IMR-90 (cell line): ENCODE results near the gene KLF7. TPM values are rescaled to one million over a fixed set of nuclear protein-coding genes. Genes with fewer than 3 reads are reported as not detected.

Source experiments
- ATAC-seq: fragments of 200-7000 bp; cut with Tn5 transposase; 2 replicates; pipeline ENCODE4 v1.9.1; 2020; ENCODE audit warnings: low read depth, mild to moderate bottlenecking, moderate library complexity
- BruUV-seq: library from RNA; stranded (reverse); fragments of 400-500 nt; replicated peaks from 2 replicates; lab custom pipeline; 2021; lab: Mats Ljungman, UMichigan
- CTCF ChIA-PET: fragments of 300-600 bp; formaldehyde crosslinking; extraction: SDS; loops from one replicate; lab custom pipeline; 2021; ENCODE audit warnings: antibody characterized with exemption; lab: Yijun Ruan, JAX
- POLR2A ChIA-PET: fragments of 300-600 bp; sonication (Branson Sonifier 250); formaldehyde crosslinking; loops from one replicate; lab custom pipeline; 2022; ENCODE audit warnings: antibody characterized with exemption; ENCODE audit not compliant: unreplicated experiment; lab: Charles Lee
- DNase-seq: peaks from one replicate; pipeline ENCODE4 v3.0.0; 2013
- H2AFZ ChIP-seq: replicated peaks from 2 replicates; pipeline ENCODE3; 2013; ENCODE audit warnings: low read length, mild to moderate bottlenecking; ENCODE audit not compliant: poor library complexity
- H2AK5ac ChIP-seq: 2 replicates; pipeline ENCODE4 v1.6.1; 2013; ENCODE audit warnings: low read depth, low read length, inconsistent platforms
- H2AK9ac ChIP-seq: replicated peaks from 2 replicates; pipeline ENCODE3; 2013; ENCODE audit warnings: mild to moderate bottlenecking, low read depth, low read length, moderate library complexity; ENCODE audit not compliant: poor library complexity
- H2BK120ac ChIP-seq: 2 replicates; pipeline ENCODE4 v1.6.1; 2013; ENCODE audit warnings: low read depth, low read length, inconsistent platforms
- H2BK15ac ChIP-seq: 3 replicates; pipeline ENCODE4 v1.6.1; 2013; ENCODE audit warnings: low read depth, low read length, inconsistent platforms
- H2BK20ac ChIP-seq: 2 replicates; pipeline ENCODE4 v1.6.1; 2013; ENCODE audit warnings: low read depth, mild to moderate bottlenecking, inconsistent platforms, low read length, moderate library complexity
- H2BK5ac ChIP-seq: 2 replicates; pipeline ENCODE4 v1.6.1; 2013; ENCODE audit warnings: mild to moderate bottlenecking, low read depth, low read length, inconsistent platforms; ENCODE audit not compliant: poor library complexity, severe bottlenecking
- H3K14ac ChIP-seq: replicated peaks from 2 replicates; pipeline ENCODE4 v1.6.1; 2013; ENCODE audit warnings: low read depth, low read length, inconsistent platforms
- H3K18ac ChIP-seq: 2 replicates; pipeline ENCODE4 v1.6.1; 2013; ENCODE audit warnings: low read depth, low read length, control low read depth
- H3K23ac ChIP-seq: 2 replicates; pipeline ENCODE4 v1.6.1; 2013; ENCODE audit warnings: low read depth, low read length, inconsistent platforms
- H3K27ac ChIP-seq: 2 replicates; pipeline ENCODE4 v1.5.1; 2013; ENCODE audit warnings: mild to moderate bottlenecking, control low read depth, low read length; ENCODE audit not compliant: insufficient read depth
- H3K27me3 ChIP-seq: 2 replicates; pipeline ENCODE4 v1.6.1; 2013; ENCODE audit warnings: low read length; ENCODE audit not compliant: control insufficient read depth, insufficient read depth
- H3K36me3 ChIP-seq: 2 replicates; pipeline ENCODE4 v1.6.1; 2013; ENCODE audit warnings: low read length, mixed read lengths; ENCODE audit not compliant: control insufficient read depth, insufficient read depth
- H3K4ac ChIP-seq: 2 replicates; pipeline ENCODE4 v1.6.1; 2013; ENCODE audit warnings: low read depth, low read length, inconsistent platforms
- H3K4me1 ChIP-seq: 2 replicates; pipeline ENCODE4 v1.6.1; 2013; ENCODE audit warnings: low read length, mixed read lengths; ENCODE audit not compliant: control insufficient read depth, insufficient read depth
- H3K4me2 ChIP-seq: 2 replicates; pipeline ENCODE4 v1.6.1; 2013; ENCODE audit warnings: low read depth, mild to moderate bottlenecking, control low read depth, low read length, moderate library complexity
- H3K4me3 ChIP-seq: 2 replicates; pipeline ENCODE4 v1.5.1; 2013; ENCODE audit warnings: low read depth, mild to moderate bottlenecking, control low read depth, low read length, moderate library complexity; ENCODE audit not compliant: insufficient read depth
- H3K56ac ChIP-seq: 2 replicates; pipeline ENCODE4 v1.6.1; 2013; ENCODE audit warnings: low read length, inconsistent platforms; ENCODE audit not compliant: insufficient read depth; ENCODE audit errors: extremely low read depth
- H3K79me1 ChIP-seq, 2 experiments: 2 replicates each; pipeline ENCODE4 v1.6.1; 2013; ENCODE audit warnings: low read length in 2 of 2, inconsistent platforms in 1 of 2, low read depth in 1 of 2
- H3K9ac ChIP-seq: 2 replicates; pipeline ENCODE4 v1.6.1; 2013; ENCODE audit warnings: low read depth, low read length, control low read depth
- H3K9me1 ChIP-seq: 2 replicates; pipeline ENCODE4 v1.6.1; 2013; ENCODE audit warnings: low read length, inconsistent platforms; ENCODE audit not compliant: insufficient read depth
- H3K9me3 ChIP-seq: 2 replicates; pipeline ENCODE4 v1.6.1; 2013; ENCODE audit warnings: low read length; ENCODE audit not compliant: control insufficient read depth, insufficient read depth
- H4K20me1 ChIP-seq: 2 replicates; pipeline ENCODE4 v1.6.1; 2013; ENCODE audit warnings: low read length, inconsistent platforms; ENCODE audit not compliant: insufficient read depth
- H4K5ac ChIP-seq: 2 replicates; pipeline ENCODE4 v1.6.1; 2013; ENCODE audit warnings: mild to moderate bottlenecking, low read depth, low read length, control low read depth
- H4K8ac ChIP-seq, 2 experiments: 2 replicates each; pipeline ENCODE4 v1.6.1; 2013; ENCODE audit warnings: low read depth in 2 of 2, low read length in 2 of 2, control low read depth in 1 of 2, inconsistent platforms in 1 of 2
- H4K91ac ChIP-seq: 2 replicates; pipeline ENCODE4 v1.6.1; 2013; ENCODE audit warnings: low read depth, low read length, inconsistent platforms; ENCODE audit not compliant: insufficient read depth
- BHLHE40 ChIP-seq: fragments of 150-350 bp; IDR thresholded peaks from 2 replicates; pipeline ENCODE4 v1.6.1; 2016; ENCODE audit warnings: mild to moderate bottlenecking, low read depth, low read length
- CEBPB ChIP-seq: IDR thresholded peaks from 2 replicates; pipeline ENCODE4 v1.6.1; 2012; ENCODE audit warnings: low read depth, low read length, improper control_type of control experiment
- CHD1 ChIP-seq: IDR thresholded peaks from 2 replicates; pipeline ENCODE4 v1.6.1; 2012; ENCODE audit warnings: low read depth, low read length, improper control_type of control experiment
- ELK1 ChIP-seq: fragments of 150-350 bp; IDR thresholded peaks from 2 replicates; pipeline ENCODE4 v1.6.1; 2016; ENCODE audit warnings: low read depth, mild to moderate bottlenecking, low read length, moderate library complexity, borderline replicate concordance
- MAFK ChIP-seq: IDR thresholded peaks from 2 replicates; pipeline ENCODE4 v1.6.1; 2012; ENCODE audit warnings: low read depth, low read length, improper control_type of control experiment
- MXI1 ChIP-seq: IDR thresholded peaks from 2 replicates; pipeline ENCODE4 v1.6.1; 2012; ENCODE audit warnings: low read depth, mild to moderate bottlenecking, low read length, moderate library complexity, borderline replicate concordance
- RAD21 ChIP-seq: IDR thresholded peaks from 2 replicates; pipeline ENCODE4 v1.6.1; 2012; ENCODE audit warnings: low read length, improper control_type of control experiment
- RCOR1 ChIP-seq: IDR thresholded peaks from 2 replicates; pipeline ENCODE4 v1.6.1; 2012; ENCODE audit warnings: mild to moderate bottlenecking, low read length, improper control_type of control experiment; ENCODE audit not compliant: insufficient replicate concordance
- RFX5 ChIP-seq: IDR thresholded peaks from 2 replicates; pipeline ENCODE4 v1.8.0; 2012; ENCODE audit warnings: low read depth, mild to moderate bottlenecking, low read length, moderate library complexity
- SMC3 ChIP-seq: fragments of 150-350 bp; IDR thresholded peaks from 2 replicates; pipeline ENCODE4 v1.6.1; 2016; ENCODE audit warnings: low read depth, mild to moderate bottlenecking, antibody characterized with exemption, low read length, moderate library complexity
- whole genome bisulfite sequencing, 2 experiments: methylation state at CpG; one replicate each; pipeline versions ENCODE4 v1.1.5 to v1.1.7; 2013; ENCODE audit warnings: missing lambda C conversion rate in 2 of 2; ENCODE audit not compliant: insufficient read length in 1 of 2; ENCODE audit errors: extremely low coverage in 2 of 2; 5-methylcytosine and 5-hydroxymethylcytosine counted together
- dilution Hi-C: fragments of 300-500 bp; cut with HindIII; formaldehyde crosslinking; loops from one replicate; pipeline ENCODE4 v1.14.3; 2018; ENCODE audit warnings: low sequenced_read_pairs; ENCODE audit not compliant: unreplicated experiment
- in situ Hi-C: fragments of 300-500 bp; cut with MboI; formaldehyde crosslinking; loops from 3 replicates; pipeline ENCODE4 v1.14.3; 2019; ENCODE audit warnings: low sequenced_read_pairs, inconsistent platforms, mixed read lengths
- intact Hi-C: fragments of 100-400 bp; cut with micrococcal nuclease; formaldehyde crosslinking; loops from 2 replicates; pipeline ENCODE4 v1.10.0; 2022
- polyA plus RNA-seq, 3 experiments: library from polyadenylated mRNA; depleted of rRNA; stranded (reverse); fragments of >200 nt; gene quantifications; 2 replicates each; pipeline ENCODE4 v1.2.3, GENCODE V29; 2012; ENCODE audit warnings: low replicate concordance in 1 of 3
- total RNA-seq: library from RNA; depleted of rRNA; stranded (reverse); fragments of >200 nt; gene quantifications from 2 replicates; pipeline ENCODE4 v1.2.3, GENCODE V29; 2012

Gene KLF7
- total and polyA plus RNA-seq, 2 of the 4 experiments (the other 2 are of a cell fraction), result 23.1 to 28.5 TPM

DNA sequence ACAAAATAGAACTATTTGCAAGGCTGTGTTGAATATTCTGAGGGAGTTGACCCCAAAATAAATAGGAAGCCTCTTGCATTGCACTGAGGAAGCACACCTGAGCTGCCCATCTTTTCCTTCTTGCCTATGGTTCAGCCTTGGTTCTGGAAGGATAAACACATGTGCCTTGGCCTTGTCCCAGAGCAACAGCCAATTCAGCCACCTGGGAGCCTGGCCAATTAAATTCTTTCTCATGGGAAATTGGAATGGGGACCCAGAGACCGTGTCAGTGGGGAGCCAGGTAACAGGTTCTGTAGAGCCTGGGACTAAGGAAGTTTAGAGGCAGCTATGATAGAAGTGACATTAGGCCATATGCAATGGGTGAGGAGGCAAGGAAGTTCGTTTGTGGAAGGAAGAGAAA lies 99.6 kb downstream of the KLF7 start:
- BruUV-seq, result no TSS peak
- ATAC-seq (no peak), DNase-seq (no peak)
- POLR2A ChIA-PET, result no interaction called here
- Histone ChIP-seq H4K5ac (no peak overlapping the region), H3K9me1 (no peaks in the 10 kb centered on the region), H2AFZ (no peak overlapping the region), H3K9ac (no peak overlapping the region), H3K36me3 (no peaks in the 10 kb centered on the region), H3K27ac (no peak overlapping the region), H3K56ac (no peak overlapping the region), H2BK20ac (no peak overlapping the region), H3K4me2 (no peak overlapping the region), H2AK5ac (no peak overlapping the region), H3K4ac (no peak overlapping the region), H3K9me3 (no peaks in the 10 kb centered on the region), H2AK9ac (no peak overlapping the region), H4K8ac (no peak overlapping the region), H3K27me3 (no peaks in the 10 kb centered on the region), H3K4me1 (peaks cover 2% of the 10 kb centered on the region), H2BK5ac (no peak overlapping the region), H3K79me1 (no peaks in the 10 kb centered on the region), H2BK120ac (no peak overlapping the region), H4K91ac (no peak overlapping the region), H2BK15ac (no peak overlapping the region), H3K14ac (no peak overlapping the region), H3K18ac (no peak overlapping the region), H4K20me1 (no peaks in the 10 kb centered on the region), H3K23ac (no peak overlapping the region), H3K4me3 (no peak overlapping the region)
- CTCF ChIA-PET, result no interaction called here
- dilution Hi-C loops, result no loop called here
- TF ChIP-seq BHLHE40 (no peak), CHD1 (no peak), MXI1 (no peak), SMC3 (no peak), RAD21 (no peak), RCOR1 (no peak), MAFK (no peak), ELK1 (no peak), RFX5 (no peak), CEBPB (no peak)
- in situ Hi-C loops, result no loop called here
- intact Hi-C loops, result no loop called here
- WGBS, 2 experiments, result 100% methylated on average over 1 of the region's 2 CpGs; no CpG with 5 or more reads in 1 of the 2 experiments
